H9 (cell line): ENCODE measurements around the gene CRBN. TPM values are rescaled to one million over a fixed set of nuclear protein-coding genes. Genes with fewer than 3 reads are reported as not detected.

ENCODE experiments used
- DNase-seq: peaks from one replicate; pipeline ENCODE4 v3.0.0-alpha.2; 2017
- H2AFZ ChIP-seq: one replicate; pipeline ENCODE4 v1.6.1; 2013; ENCODE audit warnings: mild to moderate bottlenecking, low read length, control low read depth, moderate library complexity
- H2AK5ac ChIP-seq: 2 replicates; pipeline ENCODE4 v1.6.1; 2013; ENCODE audit warnings: low read length, control low read depth, mixed read lengths; ENCODE audit not compliant: insufficient read length
- H2BK120ac ChIP-seq: one replicate; pipeline ENCODE4 v1.6.1; 2013; ENCODE audit warnings: low read depth, mild to moderate bottlenecking, low read length, control low read depth, inconsistent platforms; ENCODE audit not compliant: poor library complexity, severe bottlenecking
- H2BK12ac ChIP-seq: 2 replicates; pipeline ENCODE4 v1.6.1; 2013; ENCODE audit warnings: low read length, control low read depth, mixed read lengths, low read depth; ENCODE audit not compliant: insufficient read length
- H2BK15ac ChIP-seq: 2 replicates; pipeline ENCODE4 v1.6.1; 2013; ENCODE audit warnings: low read depth, low read length, control low read depth
- H2BK20ac ChIP-seq: one replicate; pipeline ENCODE4 v1.6.1; 2013; ENCODE audit warnings: low read depth, mild to moderate bottlenecking, low read length, control low read depth, inconsistent platforms; ENCODE audit not compliant: poor library complexity, severe bottlenecking
- H2BK5ac ChIP-seq: 2 replicates; pipeline ENCODE4 v1.6.1; 2013; ENCODE audit warnings: low read length, control low read depth, mixed read lengths; ENCODE audit not compliant: insufficient read length
- H3K14ac ChIP-seq: 2 replicates; pipeline ENCODE4 v1.6.1; 2013; ENCODE audit warnings: low read length, control low read depth; ENCODE audit not compliant: insufficient read depth
- H3K18ac ChIP-seq: 2 replicates; pipeline ENCODE4 v1.6.1; 2013; ENCODE audit warnings: low read depth, mild to moderate bottlenecking, mixed read lengths, low read length, control low read depth; ENCODE audit not compliant: insufficient read length
- H3K23ac ChIP-seq: 2 replicates; pipeline ENCODE4 v1.6.1; 2013; ENCODE audit warnings: low read length, control low read depth, mixed read lengths, low read depth; ENCODE audit not compliant: insufficient read length
- H3K23me2 ChIP-seq: 2 replicates; pipeline ENCODE4 v1.6.1; 2013; ENCODE audit warnings: low read depth, mild to moderate bottlenecking, mixed read lengths, low read length, control low read depth; ENCODE audit not compliant: insufficient read length, poor library complexity, severe bottlenecking
- H3K27ac ChIP-seq: 2 replicates; pipeline ENCODE4 v1.5.1; 2013; ENCODE audit warnings: low read length, control low read depth, mixed read lengths, low read depth; ENCODE audit not compliant: insufficient read length
- H3K27me3 ChIP-seq: 2 replicates; pipeline ENCODE4 v1.6.1; 2013; ENCODE audit warnings: low read length, control low read depth, inconsistent platforms; ENCODE audit not compliant: insufficient read depth
- H3K4ac ChIP-seq: 2 replicates; pipeline ENCODE4 v1.6.1; 2013; ENCODE audit warnings: low read depth, mild to moderate bottlenecking, control low read depth, inconsistent platforms, low read length, moderate library complexity
- H3K4me1 ChIP-seq: 2 replicates; pipeline ENCODE4 v1.6.1; 2013; ENCODE audit warnings: low read length, control low read depth, inconsistent platforms; ENCODE audit not compliant: insufficient read depth
- H3K4me2 ChIP-seq: 2 replicates; pipeline ENCODE4 v1.6.1; 2013; ENCODE audit warnings: low read length, control low read depth, mixed read lengths; ENCODE audit not compliant: insufficient read length, insufficient read depth
- H3K56ac ChIP-seq: 2 replicates; pipeline ENCODE4 v1.6.1; 2013; ENCODE audit warnings: low read depth, mild to moderate bottlenecking, mixed read lengths, low read length, control low read depth; ENCODE audit not compliant: insufficient read length
- H3K79me1 ChIP-seq: 2 replicates; pipeline ENCODE4 v1.6.1; 2013; ENCODE audit warnings: low read depth, mild to moderate bottlenecking, moderate library complexity, low read length, control low read depth, inconsistent platforms; ENCODE audit not compliant: insufficient read depth, poor library complexity, severe bottlenecking
- H3K79me2 ChIP-seq: 2 replicates; pipeline ENCODE4 v1.6.1; 2013; ENCODE audit warnings: low read length, control low read depth, inconsistent platforms; ENCODE audit not compliant: insufficient read depth
- H3K9ac ChIP-seq: 2 replicates; pipeline ENCODE4 v1.6.1; 2013; ENCODE audit warnings: low read length, control low read depth, mixed read lengths; ENCODE audit not compliant: insufficient read length; ENCODE audit errors: extremely low read depth
- H3K9me3 ChIP-seq: one replicate; pipeline ENCODE4 v1.6.1; 2013; ENCODE audit warnings: low read depth, low read length, inconsistent platforms; ENCODE audit not compliant: control insufficient read depth
- H3T11ph ChIP-seq: one replicate; pipeline ENCODE4 v1.6.1; 2013; ENCODE audit warnings: mild to moderate bottlenecking, low read length, control low read depth, inconsistent platforms
- H4K20me1 ChIP-seq: one replicate; pipeline ENCODE4 v1.6.1; 2013; ENCODE audit not compliant: control insufficient read depth, insufficient read length, insufficient read depth
- H4K5ac ChIP-seq: 2 replicates; pipeline ENCODE4 v1.6.1; 2013; ENCODE audit warnings: low read depth, mild to moderate bottlenecking, mixed read lengths, low read length, control low read depth; ENCODE audit not compliant: insufficient read length
- H4K8ac ChIP-seq: replicated peaks from 2 replicates; pipeline ENCODE4 v1.6.1; 2013; ENCODE audit warnings: low read length, control low read depth, mixed read lengths, low read depth; ENCODE audit not compliant: insufficient read length
- H4K91ac ChIP-seq: 2 replicates; pipeline ENCODE4 v1.6.1; 2013; ENCODE audit warnings: low read depth, mild to moderate bottlenecking, moderate library complexity, mixed read lengths, low read length, control low read depth; ENCODE audit not compliant: insufficient read length
- H3K27ac Mint-ChIP-seq, 3 experiments: 2 replicates in 2 of 3; 3 replicates in 1 of 3; pipeline ENCODE4 v1.8.0; 2020 to 2021; ENCODE audit warnings: mixed read lengths in 3 of 3, mild to moderate bottlenecking in 1 of 3, moderate library complexity in 1 of 3
- H3K27me3 Mint-ChIP-seq: 2 replicates; pipeline ENCODE4 v1.8.0; 2021; ENCODE audit warnings: low read depth, mild to moderate bottlenecking, moderate library complexity, mixed read lengths
- H3K36me3 Mint-ChIP-seq, 3 experiments: 2 replicates in 2 of 3; 3 replicates in 1 of 3; pipeline ENCODE4 v1.8.0; 2020 to 2021; ENCODE audit warnings: low read depth in 3 of 3, mixed read lengths in 3 of 3; ENCODE audit not compliant: insufficient read depth in 1 of 3
- H3K4me1 Mint-ChIP-seq, 2 experiments: 2 replicates each; pipeline ENCODE4 v1.8.0; 2020; ENCODE audit warnings: mixed read lengths in 2 of 2
- H3K4me3 Mint-ChIP-seq, 2 experiments: 2 replicates in 1 of 2; 3 replicates in 1 of 2; pipeline ENCODE4 v1.8.0; 2020 to 2021; ENCODE audit warnings: mild to moderate bottlenecking in 2 of 2, mixed read lengths in 2 of 2, moderate library complexity in 1 of 2
- H3K9me3 Mint-ChIP-seq, 2 experiments: 2 replicates in 1 of 2; 3 replicates in 1 of 2; pipeline ENCODE4 v1.8.0; 2020; ENCODE audit warnings: mild to moderate bottlenecking in 2 of 2, mixed read lengths in 2 of 2, moderate library complexity in 1 of 2
- WGBS: extraction: QIAGEN DNeasy Blood & Tissue Kit; methylation state at CpG from one replicate; pipeline ENCODE4 v1.1.7; 2013; ENCODE audit warnings: missing lambda C conversion rate, low lambda C conversion rate, mixed read lengths; ENCODE audit not compliant: insufficient read length; ENCODE audit errors: extremely low coverage; 5-methylcytosine and 5-hydroxymethylcytosine counted together
- total RNA-seq: library from RNA; stranded (reverse); gene quantifications from 2 replicates; pipeline ENCODE4 v1.2.1, GENCODE V29; 2021
- TF ChIP-seq, protein P1 (sequence below): fragments of 200-600 bp; sonication (generic); conservative IDR thresholded peaks from 3 replicates; pipeline ENCODE4 v1.8.0; 2021; ENCODE audit warnings: antibody characterized with exemption, mild to moderate bottlenecking

Gene CRBN
- total RNA-seq, 1 experiment from 2014 or later = 40.2 TPM

DNA sequence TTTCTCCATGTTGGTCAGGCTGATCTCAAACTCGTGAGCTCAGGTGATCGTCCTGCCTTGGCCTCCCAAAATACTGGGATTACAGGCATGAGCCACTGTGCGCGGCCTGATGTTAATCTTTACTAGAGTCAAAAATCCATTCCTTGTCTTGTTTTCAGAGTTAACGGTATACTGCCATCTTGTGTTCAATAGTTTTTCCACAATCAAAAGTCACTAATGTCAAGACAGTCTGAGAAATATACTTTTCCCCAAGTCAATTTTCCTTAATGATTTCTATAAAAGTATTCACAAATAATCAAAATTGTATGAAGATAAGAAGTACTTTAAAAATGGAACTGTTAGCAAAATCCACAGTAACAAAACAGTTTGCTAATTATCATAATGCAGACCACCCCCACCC is 8.5 kb downstream of the CRBN start:
- H3K36me3 Mint-ChIP-seq = peaks cover 18 to 55% (median 52%) of the 10 kb centered on the region in 3 experiments
- no peaks in the 10 kb centered on the region for H3K79me2 ChIP-seq
- no peaks in the 10 kb centered on the region for H3K23me2 ChIP-seq
- no peak overlapping the region for H2AFZ ChIP-seq
- no peaks in the 10 kb centered on the region for H3K4me1 Mint-ChIP-seq
- H3K9ac ChIP-seq = no peak overlapping the region
- H3K4ac ChIP-seq = no peak overlapping the region
- H3K4me3 Mint-ChIP-seq = no peak overlapping the region
- no peak overlapping the region for H3K56ac ChIP-seq
- no peak overlapping the region for H4K8ac ChIP-seq
- TF ChIP-seq, protein P1, sequence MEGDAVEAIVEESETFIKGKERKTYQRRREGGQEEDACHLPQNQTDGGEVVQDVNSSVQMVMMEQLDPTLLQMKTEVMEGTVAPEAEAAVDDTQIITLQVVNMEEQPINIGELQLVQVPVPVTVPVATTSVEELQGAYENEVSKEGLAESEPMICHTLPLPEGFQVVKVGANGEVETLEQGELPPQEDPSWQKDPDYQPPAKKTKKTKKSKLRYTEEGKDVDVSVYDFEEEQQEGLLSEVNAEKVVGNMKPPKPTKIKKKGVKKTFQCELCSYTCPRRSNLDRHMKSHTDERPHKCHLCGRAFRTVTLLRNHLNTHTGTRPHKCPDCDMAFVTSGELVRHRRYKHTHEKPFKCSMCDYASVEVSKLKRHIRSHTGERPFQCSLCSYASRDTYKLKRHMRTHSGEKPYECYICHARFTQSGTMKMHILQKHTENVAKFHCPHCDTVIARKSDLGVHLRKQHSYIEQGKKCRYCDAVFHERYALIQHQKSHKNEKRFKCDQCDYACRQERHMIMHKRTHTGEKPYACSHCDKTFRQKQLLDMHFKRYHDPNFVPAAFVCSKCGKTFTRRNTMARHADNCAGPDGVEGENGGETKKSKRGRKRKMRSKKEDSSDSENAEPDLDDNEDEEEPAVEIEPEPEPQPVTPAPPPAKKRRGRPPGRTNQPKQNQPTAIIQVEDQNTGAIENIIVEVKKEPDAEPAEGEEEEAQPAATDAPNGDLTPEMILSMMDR = peak; percentile 62
- H2BK120ac ChIP-seq = no peak overlapping the region
- no peaks in the 10 kb centered on the region for H3K4me1 ChIP-seq
- WGBS = no CpG with 5 or more reads among the region's 5 CpGs
- H3K79me1 ChIP-seq = peaks cover 4% of the 10 kb centered on the region
- H4K5ac ChIP-seq = no peak overlapping the region
- no peak for DNase-seq
- H2BK5ac ChIP-seq = no peak overlapping the region
- no peak overlapping the region for H2BK15ac ChIP-seq
- H4K20me1 ChIP-seq = no peaks in the 10 kb centered on the region
- H2BK12ac ChIP-seq = no peak overlapping the region
- H3K27me3 Mint-ChIP-seq = no peaks in the 10 kb centered on the region
- no peak overlapping the region for H3K4me2 ChIP-seq
- no peaks in the 10 kb centered on the region for H3K27me3 ChIP-seq
- H4K91ac ChIP-seq = no peak overlapping the region
- H3T11ph ChIP-seq = no peak overlapping the region
- H3K27ac Mint-ChIP-seq = no peak overlapping the region
- no peak overlapping the region for H3K14ac ChIP-seq
- no peaks in the 10 kb centered on the region for H3K9me3 Mint-ChIP-seq
- no peak overlapping the region for H2BK20ac ChIP-seq
- no peak overlapping the region for H3K18ac ChIP-seq
- H3K27ac ChIP-seq = no peak overlapping the region
- no peak overlapping the region for H2AK5ac ChIP-seq
- no peaks in the 10 kb centered on the region for H3K9me3 ChIP-seq
- H3K23ac ChIP-seq = no peak overlapping the region
